MCF 10A (cell line): Measurements from ENCODE around the gene RAB9B. TPM values are rescaled to one million over a fixed set of nuclear protein-coding genes. Genes with fewer than 3 reads are reported as not detected.
"Not testable (repeated sequence)": the region's sequence is repeated elsewhere in the genome, so short reads cannot be mapped to it uniquely, and the experiment has no call there.

Source experiments
- BruUV-seq: library from RNA; stranded (reverse); fragments of 400-500 nt; replicated peaks from 2 replicates; lab custom pipeline; 2021; lab: Mats Ljungman, UMichigan
- CTCF ChIA-PET: fragments of 300-600 bp; sonication (Branson Sonifier 250); formaldehyde crosslinking; extraction: SDS; loops from one replicate; lab custom pipeline; 2021; ENCODE audit warnings: antibody characterized with exemption, inconsistent platforms; lab: Yijun Ruan, JAX
- POLR2A ChIA-PET: fragments of 300-600, 350-650 bp; sonication (Branson Sonifier 250); formaldehyde crosslinking; extraction: SDS; loops from one replicate; lab custom pipeline; 2020; ENCODE audit warnings: antibody characterized with exemption, inconsistent platforms; lab: Yijun Ruan, JAX
- DNase-seq: peaks from one replicate; pipeline ENCODE4 v3.0.0-alpha.2; 2018; ENCODE audit not compliant: unreplicated experiment
- H3K27ac Mint-ChIP-seq: one replicate; pipeline ENCODE4 v1.8.0; 2022; ENCODE audit warnings: mild to moderate bottlenecking, low read depth, mixed read lengths; ENCODE audit not compliant: unreplicated experiment
- H3K27me3 Mint-ChIP-seq: one replicate; pipeline ENCODE4 v1.8.0; 2022; ENCODE audit warnings: mixed read lengths; ENCODE audit not compliant: insufficient read depth, unreplicated experiment
- H3K36me3 Mint-ChIP-seq: one replicate; pipeline ENCODE4 v1.8.0; 2022; ENCODE audit warnings: mild to moderate bottlenecking, moderate library complexity, mixed read lengths; ENCODE audit not compliant: insufficient read depth, unreplicated experiment
- H3K4me1 Mint-ChIP-seq: one replicate; pipeline ENCODE4 v1.8.0; 2022; ENCODE audit warnings: mixed read lengths; ENCODE audit not compliant: insufficient read depth, unreplicated experiment
- H3K4me3 Mint-ChIP-seq: one replicate; pipeline ENCODE4 v1.8.0; 2022; ENCODE audit warnings: mild to moderate bottlenecking, moderate library complexity, mixed read lengths; ENCODE audit not compliant: unreplicated experiment
- H3K9me3 Mint-ChIP-seq: one replicate; pipeline ENCODE4 v1.8.0; 2022; ENCODE audit warnings: mixed read lengths; ENCODE audit not compliant: unreplicated experiment
- intact Hi-C: fragments of 100-400 bp; cut with micrococcal nuclease; formaldehyde crosslinking; loops from 2 replicates; pipeline ENCODE4 v1.14.1; 2022
- total RNA-seq: library from RNA; stranded (reverse); gene quantifications from 2 replicates; pipeline ENCODE4 v1.2.3, GENCODE V29; 2022
- TF ChIP-seq, protein P1 (sequence below): fragments of 200-600 bp; IDR thresholded peaks from one replicate; pipeline ENCODE4 v1.8.0; 2022; ENCODE audit warnings: antibody characterized with exemption, mild to moderate bottlenecking; ENCODE audit not compliant: unreplicated experiment

RAB9B gene
- total RNA-seq, 1 experiment from 2014 or later: 0.07 TPM

DNA sequence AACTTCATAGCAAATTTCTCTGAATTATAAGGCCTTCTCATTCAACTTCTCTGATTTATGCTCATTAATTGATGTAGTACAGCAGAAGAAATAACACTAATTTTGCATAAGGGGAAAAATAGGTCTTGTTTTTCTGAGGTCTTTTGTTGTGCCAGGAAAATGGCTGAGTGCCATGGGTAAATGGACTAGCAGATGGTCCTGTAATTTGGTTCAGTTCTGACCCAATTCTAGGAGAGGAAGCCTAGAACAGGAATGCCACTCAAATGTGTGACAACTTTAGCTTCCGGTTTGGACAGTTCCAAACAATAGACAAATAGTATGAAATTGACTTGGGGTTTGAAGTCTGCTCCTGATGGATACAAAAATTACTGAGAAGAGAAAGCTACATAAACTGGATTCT lies 6.2 kb downstream of the RAB9B start:
- H3K4me3 Mint-ChIP-seq: no peak overlapping the region
- ChIA-PET CTCF (interaction anchor here (0.6 to 1.1 kb wide), 4 partner anchors 18 to 139 kb away, joined by 3 to 5 read pairs (median 4); no protein-coding TSS in a partner anchor), POLR2A (interaction anchor here (0.6 kb wide), 2 partner anchors 139 to 1143 kb away, joined by 3 read pairs; no protein-coding TSS in a partner anchor)
- no peaks in the 10 kb centered on the region for H3K4me1 Mint-ChIP-seq
- H3K36me3 Mint-ChIP-seq: no peaks in the 10 kb centered on the region
- no TSS peak for BruUV-seq
- H3K27ac Mint-ChIP-seq: no peak overlapping the region
- peaks cover 43% of the 10 kb centered on the region for H3K27me3 Mint-ChIP-seq
- H3K9me3 Mint-ChIP-seq: no peaks in the 10 kb centered on the region
- no peak for DNase-seq
- intact Hi-C loops: no loop called here
- TF ChIP-seq, protein P1, sequence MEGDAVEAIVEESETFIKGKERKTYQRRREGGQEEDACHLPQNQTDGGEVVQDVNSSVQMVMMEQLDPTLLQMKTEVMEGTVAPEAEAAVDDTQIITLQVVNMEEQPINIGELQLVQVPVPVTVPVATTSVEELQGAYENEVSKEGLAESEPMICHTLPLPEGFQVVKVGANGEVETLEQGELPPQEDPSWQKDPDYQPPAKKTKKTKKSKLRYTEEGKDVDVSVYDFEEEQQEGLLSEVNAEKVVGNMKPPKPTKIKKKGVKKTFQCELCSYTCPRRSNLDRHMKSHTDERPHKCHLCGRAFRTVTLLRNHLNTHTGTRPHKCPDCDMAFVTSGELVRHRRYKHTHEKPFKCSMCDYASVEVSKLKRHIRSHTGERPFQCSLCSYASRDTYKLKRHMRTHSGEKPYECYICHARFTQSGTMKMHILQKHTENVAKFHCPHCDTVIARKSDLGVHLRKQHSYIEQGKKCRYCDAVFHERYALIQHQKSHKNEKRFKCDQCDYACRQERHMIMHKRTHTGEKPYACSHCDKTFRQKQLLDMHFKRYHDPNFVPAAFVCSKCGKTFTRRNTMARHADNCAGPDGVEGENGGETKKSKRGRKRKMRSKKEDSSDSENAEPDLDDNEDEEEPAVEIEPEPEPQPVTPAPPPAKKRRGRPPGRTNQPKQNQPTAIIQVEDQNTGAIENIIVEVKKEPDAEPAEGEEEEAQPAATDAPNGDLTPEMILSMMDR: no peak

- CTCF ChIA-PET: interaction anchor here (0.6 to 1.1 kb wide), 2 partner anchors 50 to 1625 kb away, joined by 3 to 5 read pairs; no protein-coding TSS in a partner anchor
- H3K36me3 Mint-ChIP-seq: no peaks in the 10 kb centered on the region
- no peaks in the 10 kb centered on the region for H3K9me3 Mint-ChIP-seq
- TF ChIP-seq, protein P1: no peak
- intact Hi-C loops: no loop called here
- no peak overlapping the region for H3K4me3 Mint-ChIP-seq
- no peak overlapping the region for H3K27ac Mint-ChIP-seq
- no peak for DNase-seq
- H3K27me3 Mint-ChIP-seq: peaks cover 20% of the 10 kb centered on the region
- H3K4me1 Mint-ChIP-seq: no peaks in the 10 kb centered on the region
- BruUV-seq: no TSS peak
- POLR2A ChIA-PET: no interaction called here
These were observed 8.5 kb downstream of the RAB9B start for GRCh38 chrX:103823591-103823990.

DNA sequence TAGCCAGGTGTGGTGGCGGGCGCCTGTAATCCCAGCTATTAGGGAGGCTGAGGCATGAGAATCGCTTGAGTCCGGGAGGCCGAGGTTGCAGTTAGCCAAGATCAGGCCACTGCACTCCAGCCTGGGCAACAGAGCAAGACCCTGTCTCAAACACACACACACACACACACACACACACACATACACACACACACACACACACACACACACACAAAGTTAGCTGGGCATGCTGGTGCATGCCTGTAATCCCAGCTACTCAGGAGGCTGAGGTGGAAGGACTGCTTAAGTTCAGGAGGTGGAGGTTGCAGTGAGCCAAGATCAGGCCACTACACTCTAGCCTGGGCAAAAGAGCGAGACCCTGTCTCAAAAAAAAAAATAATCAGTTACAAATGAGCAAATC lies 11.3 kb downstream of the RAB9B start:
- H3K4me1 Mint-ChIP-seq, H3K36me3 Mint-ChIP-seq, H3K27ac Mint-ChIP-seq, H3K9me3 Mint-ChIP-seq, POLR2A ChIA-PET, H3K4me3 Mint-ChIP-seq, DNase-seq, BruUV-seq, intact Hi-C loops: not testable (repeated sequence)
- CTCF ChIA-PET: interaction anchor here (1.1 kb wide), 1 partner anchor 609 kb away, joined by 3 read pairs; no protein-coding TSS in a partner anchor
- H3K27me3 Mint-ChIP-seq: peaks cover 17% of the 10 kb centered on the region

DNA sequence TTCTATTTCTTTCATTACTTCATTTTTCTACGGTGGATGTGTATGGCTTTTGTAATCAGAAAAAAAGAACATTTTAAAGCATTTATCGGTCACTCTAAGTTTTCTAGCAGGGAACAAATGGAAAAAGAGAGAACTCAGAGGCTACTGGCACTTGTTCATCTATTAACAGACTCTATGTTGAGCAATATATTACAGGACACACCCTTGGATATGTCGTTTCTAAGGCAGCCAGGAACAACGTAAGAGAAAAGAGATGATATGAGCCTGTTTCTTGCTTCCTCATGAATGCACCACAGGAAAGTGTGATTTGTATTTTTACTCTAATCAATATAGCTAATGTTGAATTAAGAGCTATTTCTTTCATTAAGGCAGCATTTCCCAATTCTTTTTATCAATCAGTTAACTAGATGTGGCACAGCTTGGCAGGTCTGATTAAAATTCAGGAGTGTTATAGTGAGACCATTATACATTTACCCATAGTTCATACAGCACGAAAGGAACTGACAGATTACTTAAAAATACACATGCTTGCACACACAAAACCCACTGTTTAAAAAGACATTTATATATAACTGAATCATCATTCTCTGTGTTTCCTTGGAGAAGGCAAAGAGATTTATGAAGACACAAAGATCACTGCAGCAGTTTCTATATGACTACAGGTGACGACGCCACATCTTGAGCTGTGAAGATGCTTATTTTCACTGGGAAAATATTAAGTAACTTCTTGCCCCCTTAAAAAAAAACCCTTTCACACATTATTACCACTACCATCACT lies 13.0 kb downstream of the RAB9B start:
- Mint-ChIP-seq H3K4me1 (no peaks in the 10 kb centered on the region), H3K27ac (no peak overlapping the region), H3K36me3 (no peaks in the 10 kb centered on the region), H3K4me3 (no peak overlapping the region), H3K9me3 (no peaks in the 10 kb centered on the region), H3K27me3 (peaks cover 24% of the 10 kb centered on the region)
- TF ChIP-seq, protein P1: no peak
- intact Hi-C loops: no loop called here
- no peak for DNase-seq
- ChIA-PET CTCF (interaction anchor here (0.6 to 1.0 kb wide), 3 partner anchors 26 to 315 kb away, joined by 3 to 7 read pairs (median 4); no protein-coding TSS in a partner anchor), POLR2A (no interaction called here)
- no TSS peak for BruUV-seq
